Naive thymus-derived CD8-positive, alpha-beta T cell (primary cell): ENCODE data around the gene SCAMP1. TPM values are rescaled to one million over a fixed set of nuclear protein-coding genes. Genes with fewer than 3 reads are reported as not detected.
"Not testable (repeated sequence)": the region's sequence is repeated elsewhere in the genome, so short reads cannot be mapped to it uniquely, and the experiment has no call there.

ENCODE experiments used
- ATAC-seq, 2 donors: fragments of 150-1000 bp; cut with Tn5 transposase in 1 of 2; sonication (Bioruptor Pico), chemical (Tn5 transposase) in 1 of 2; 1 replicate in 1 of 2; 2 replicates in 1 of 2; pipeline ENCODE4 v1.10.0; 2021; ENCODE audit warnings: mild to moderate bottlenecking in 2 of 2, moderate library complexity in 2 of 2
- POLR2A ChIA-PET: fragments of 350-600 bp; sonication (Branson Sonifier 250); formaldehyde crosslinking; loops from one replicate; lab custom pipeline; 2021; ENCODE audit warnings: antibody characterized with exemption; lab: Charles Lee
- DNase-seq, 10 donors: peaks; one replicate each; pipeline versions ENCODE4 v3.0.0 to v3.0.0-alpha.2; 2020 to 2022
- H3K27ac Mint-ChIP-seq, 10 donors: one replicate each; pipeline ENCODE4 v1.8.0; 2020 to 2022; ENCODE audit warnings: mild to moderate bottlenecking in 10 of 10, mixed read lengths in 10 of 10, moderate library complexity in 4 of 10, inconsistent platforms in 1 of 10
- H3K27me3 Mint-ChIP-seq, 5 donors: one replicate each; pipeline ENCODE4 v1.8.0; 2021 to 2022; ENCODE audit warnings: mixed read lengths in 5 of 5
- H3K36me3 Mint-ChIP-seq, 3 donors: one replicate each; pipeline ENCODE4 v1.8.0; 2020 to 2022; ENCODE audit warnings: mixed read lengths in 3 of 3, mild to moderate bottlenecking in 2 of 3, inconsistent platforms in 1 of 3
- H3K4me1 Mint-ChIP-seq, 4 donors: one replicate each; pipeline ENCODE4 v1.8.0; 2021 to 2022; ENCODE audit warnings: mixed read lengths in 4 of 4
- H3K4me3 Mint-ChIP-seq, 10 donors: one replicate each; pipeline ENCODE4 v1.8.0; 2020 to 2022; ENCODE audit warnings: mild to moderate bottlenecking in 10 of 10, mixed read lengths in 10 of 10, moderate library complexity in 6 of 10, inconsistent platforms in 1 of 10
- H3K9me3 Mint-ChIP-seq, 9 donors: one replicate each; pipeline ENCODE4 v1.8.0; 2020 to 2022; ENCODE audit warnings: mixed read lengths in 9 of 9, mild to moderate bottlenecking in 3 of 9, inconsistent platforms in 1 of 9, moderate library complexity in 1 of 9
- polyA plus RNA-seq, 3 donors: library from polyadenylated mRNA; unstranded; fragments of 300-500 nt; fragmentation: Illumina TruSeq; gene quantifications; one replicate each; pipeline ENCODE4 v1.2.3, GENCODE V29; 2021
- total RNA-seq, 8 experiments: library from RNA in 2 of 8; stranded (reverse) in 2 of 8; gene quantifications; one replicate each; pipeline ENCODE4 v1.2.3 and lab custom pipeline; 2021 to 2026

SCAMP1 gene
- total and polyA plus RNA-seq, 5 experiments from 2014 or later, result 22.0 to 29.3 (median 26.4) TPM

DNA sequence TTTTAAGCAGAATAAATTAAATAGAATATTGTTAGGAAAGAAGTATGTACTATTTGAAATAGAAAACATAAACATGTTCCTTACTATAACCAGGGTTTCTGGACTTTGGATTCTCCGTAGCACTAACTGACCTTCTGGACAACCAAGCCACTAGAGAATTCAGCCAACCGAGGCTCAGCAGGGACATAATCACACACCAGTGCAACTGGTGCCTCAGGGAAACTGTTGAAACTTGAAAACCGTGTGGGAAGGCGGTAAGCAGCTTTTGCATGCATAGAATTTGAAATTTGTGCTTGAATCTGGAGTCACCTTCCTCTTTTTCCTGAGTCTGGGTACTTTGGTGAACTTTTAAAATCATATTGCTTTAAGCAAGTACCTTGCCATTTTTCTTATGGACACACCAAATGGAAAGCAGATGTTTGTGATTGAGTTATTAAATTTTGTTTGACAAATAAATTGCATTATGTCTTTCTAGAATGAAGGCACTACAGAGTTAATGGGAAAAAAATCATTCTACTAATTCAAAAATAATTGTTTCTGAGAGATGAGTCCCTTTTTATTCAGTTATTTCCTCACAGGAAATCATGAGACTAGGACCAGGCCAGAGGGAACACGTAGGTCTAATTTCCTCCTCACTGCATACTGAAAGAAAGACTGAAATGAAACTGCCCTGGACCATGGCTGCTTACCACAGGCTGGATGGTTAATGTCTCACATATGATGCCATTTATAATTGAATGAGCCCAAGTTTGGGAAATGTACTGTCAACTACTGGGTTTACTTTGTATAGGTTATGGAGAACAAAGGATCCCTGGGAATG is 20.6 kb upstream of the SCAMP1 start:
- H3K9me3 Mint-ChIP-seq, result peaks cover 0 to 23% (median 13%) of the 10 kb centered on the region in 9 donors
- no peaks in the 10 kb centered on the region for H3K4me1 Mint-ChIP-seq
- ATAC-seq, result no peak
- peaks cover 0 to 15% (median 7%) of the 10 kb centered on the region in 3 donors for H3K36me3 Mint-ChIP-seq
- POLR2A ChIA-PET, result no interaction called here
- no peak overlapping the region for H3K4me3 Mint-ChIP-seq
- DNase-seq, result no peak
- no peak overlapping the region for H3K27ac Mint-ChIP-seq
- H3K27me3 Mint-ChIP-seq, result peaks cover 3 to 14% (median 8%) of the 10 kb centered on the region in 5 donors

DNA sequence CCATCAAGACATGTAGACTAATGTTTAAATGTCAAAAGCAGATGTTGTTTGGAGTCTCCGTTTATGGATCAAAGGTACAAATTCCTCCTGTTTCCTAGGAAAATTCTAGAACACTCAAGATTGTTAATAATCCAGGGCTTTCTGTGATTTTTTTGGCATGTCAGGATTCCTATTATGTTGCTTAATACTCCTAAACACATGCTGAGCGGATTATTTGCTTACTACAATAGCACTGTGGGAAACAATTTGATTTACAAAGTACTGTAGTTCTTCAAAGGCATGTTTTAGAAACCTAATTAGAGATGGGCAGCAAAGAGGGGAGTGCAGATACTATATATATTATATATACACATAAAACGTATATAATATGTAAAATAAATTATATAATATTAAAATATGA is 19.0 kb upstream of the SCAMP1 start:
- no peak overlapping the region for H3K27ac Mint-ChIP-seq
- H3K9me3 Mint-ChIP-seq, result peaks cover 0 to 20% (median 13%) of the 10 kb centered on the region in 9 donors
- ATAC-seq (no peak), DNase-seq (no peak)
- peaks cover 0 to 14% (median 7%) of the 10 kb centered on the region in 3 donors for H3K36me3 Mint-ChIP-seq
- H3K4me1 Mint-ChIP-seq, result no peaks in the 10 kb centered on the region
- H3K4me3 Mint-ChIP-seq, result no peak overlapping the region
- peaks cover 3 to 15% (median 11%) of the 10 kb centered on the region in 5 donors for H3K27me3 Mint-ChIP-seq
- POLR2A ChIA-PET, result no interaction called here

DNA sequence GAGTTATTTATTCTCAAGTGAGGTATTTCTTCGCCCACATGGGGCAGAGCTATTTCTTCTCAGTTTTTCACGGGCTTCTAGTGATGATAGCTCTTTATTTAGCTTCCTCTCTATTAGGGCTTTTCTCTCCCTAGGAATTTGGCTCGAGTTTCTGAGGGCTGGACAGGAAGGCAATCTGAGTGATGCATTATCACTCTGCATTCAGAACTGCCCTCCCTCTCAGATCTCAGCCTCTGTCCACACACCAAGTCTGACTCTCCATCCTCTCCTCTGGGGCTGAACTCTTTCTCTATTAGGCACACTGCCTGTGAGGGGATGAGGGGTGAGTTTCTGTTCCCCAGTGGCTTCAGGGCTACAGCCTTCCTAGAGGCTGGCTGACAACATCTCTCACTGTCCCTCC is 14.9 kb upstream of the SCAMP1 start:
- DNase-seq (no peak), ATAC-seq (no peak)
- no peaks in the 10 kb centered on the region for H3K9me3 Mint-ChIP-seq
- no peaks in the 10 kb centered on the region for H3K4me1 Mint-ChIP-seq
- POLR2A ChIA-PET, result no interaction called here
- peaks cover 4 to 15% (median 11%) of the 10 kb centered on the region in 5 donors for H3K27me3 Mint-ChIP-seq
- H3K36me3 Mint-ChIP-seq, result no peaks in the 10 kb centered on the region
- peak overlapping the region in 1 of 10 donors; percentile 59 for H3K27ac Mint-ChIP-seq
- H3K4me3 Mint-ChIP-seq, result no peak overlapping the region

DNA sequence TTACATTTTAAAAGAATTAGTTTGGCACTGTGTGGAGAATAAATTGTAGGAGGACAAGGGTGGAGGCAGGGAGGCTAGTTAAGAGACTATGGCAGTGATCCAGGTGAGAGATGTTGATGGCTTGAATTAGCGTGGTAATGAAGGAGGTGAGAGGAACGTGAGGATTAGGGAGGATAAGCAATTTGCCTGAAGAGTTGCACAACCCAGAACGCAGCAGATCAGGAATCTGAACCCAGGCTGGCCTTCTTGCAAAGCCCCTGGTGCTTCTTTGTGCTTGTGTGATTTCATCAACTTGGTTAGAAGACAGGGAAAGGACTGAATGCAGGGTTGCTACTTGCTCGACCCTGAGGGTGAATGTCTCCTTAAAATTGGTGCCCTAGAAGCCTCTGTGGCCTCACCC is 6.9 kb upstream of the SCAMP1 start:
- POLR2A ChIA-PET, result no interaction called here

DNA sequence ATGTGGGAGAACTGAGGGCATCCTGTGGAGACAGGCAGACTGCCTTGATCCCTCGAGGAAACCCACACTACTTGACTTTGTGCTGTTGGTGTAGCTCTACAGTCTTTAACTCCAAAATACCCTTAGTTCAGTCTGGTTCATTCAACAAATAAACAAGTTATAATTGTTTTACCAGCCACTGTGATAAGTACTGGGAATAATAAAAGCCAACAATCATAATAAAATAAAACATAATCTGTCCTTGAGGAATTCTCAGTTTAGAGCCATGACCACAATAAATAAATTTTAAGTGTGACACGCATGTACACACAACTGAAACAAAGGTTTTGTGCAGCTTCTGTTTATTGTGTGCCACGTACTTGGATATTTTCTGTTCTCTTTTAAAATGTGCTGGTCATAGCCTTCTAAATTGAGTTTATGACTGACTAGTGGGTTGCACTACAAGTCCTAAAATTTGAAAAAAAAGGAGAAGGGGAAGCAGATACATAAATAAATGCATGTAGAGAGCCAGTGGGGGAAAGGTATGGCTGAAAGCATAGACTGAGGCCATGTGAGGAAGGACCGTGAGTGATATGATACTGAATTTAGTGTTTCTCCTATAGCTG is 6.2 kb upstream of the SCAMP1 start:
- POLR2A ChIA-PET, result no interaction called here
- DNase-seq, result no peak
- Mint-ChIP-seq H3K27me3 (no peaks in the 10 kb centered on the region), H3K36me3 (peaks cover 0 to 5% (median 0%) of the 10 kb centered on the region in 3 donors), H3K4me1 (peaks cover 15 to 27% (median 22%) of the 10 kb centered on the region in 4 donors), H3K9me3 (no peaks in the 10 kb centered on the region), H3K27ac (peak overlapping the region in 2 of 10 donors; percentile 5 to 28), H3K4me3 (no peak overlapping the region)
- ATAC-seq, result no peak

More for the DNA sequence above, 6.9 kb upstream of the SCAMP1 start:
- Mint-ChIP-seq H3K4me3 (no peak overlapping the region), H3K36me3 (peaks cover 0 to 5% (median 0%) of the 10 kb centered on the region in 3 donors), H3K27ac (peak overlapping the region in 1 of 10 donors; percentile 36), H3K4me1 (peaks cover 11 to 20% (median 16%) of the 10 kb centered on the region in 4 donors), H3K27me3 (no peaks in the 10 kb centered on the region), H3K9me3 (no peaks in the 10 kb centered on the region)
- ATAC-seq (no peak), DNase-seq (no peak)

DNA sequence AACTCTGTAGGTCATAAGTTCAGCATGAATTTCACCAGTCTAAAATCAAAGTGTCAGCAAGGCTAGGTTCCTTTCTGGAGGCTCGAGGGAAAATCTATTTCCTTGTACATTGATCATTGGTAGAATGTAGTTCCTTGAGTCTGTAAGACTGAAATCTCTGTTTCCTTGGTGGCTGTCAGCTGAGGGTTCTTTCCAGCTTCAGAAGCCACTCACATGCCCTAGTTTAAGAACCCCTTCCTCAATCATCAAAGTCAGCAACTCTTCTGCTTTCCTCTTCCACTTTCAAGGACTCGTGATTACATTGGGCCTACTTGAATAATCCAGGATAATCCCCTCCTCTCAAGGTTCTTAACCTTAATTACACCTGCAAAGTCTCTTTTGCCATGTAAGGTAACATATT is 4.9 kb upstream of the SCAMP1 start:
- H3K27me3 Mint-ChIP-seq, result no peaks in the 10 kb centered on the region
- ATAC-seq, result no peak
- H3K36me3 Mint-ChIP-seq, result peaks cover 0 to 5% (median 0%) of the 10 kb centered on the region in 3 donors
- POLR2A ChIA-PET, result no interaction called here
- H3K27ac Mint-ChIP-seq, result peak overlapping the region in 1 of 10 donors; percentile 9
- DNase-seq, result no peak
- no peaks in the 10 kb centered on the region for H3K9me3 Mint-ChIP-seq
- H3K4me1 Mint-ChIP-seq, result peaks cover 15 to 31% (median 28%) of the 10 kb centered on the region in 4 donors
- no peak overlapping the region for H3K4me3 Mint-ChIP-seq

DNA sequence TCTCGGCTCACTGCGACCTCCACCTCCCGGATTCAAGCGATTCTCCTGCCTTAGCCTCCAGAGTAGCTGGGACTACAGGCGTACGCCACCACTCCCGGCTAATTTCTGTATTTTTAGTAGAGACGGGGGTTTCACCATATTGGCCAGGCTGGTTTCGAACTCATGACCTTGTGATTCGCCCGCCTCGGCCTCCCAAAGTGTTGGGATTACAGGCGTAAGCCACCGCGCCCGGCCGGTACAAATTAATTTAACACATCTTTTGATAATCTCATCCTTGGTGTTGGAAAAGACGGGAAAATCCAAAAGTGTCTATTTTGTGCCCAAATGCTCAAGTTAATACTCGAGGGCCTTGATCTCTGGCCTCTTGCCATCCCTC is 974 bp upstream of the SCAMP1 start:
- DNase-seq, result peak in 1 of 10 donors; percentile 4
- peak overlapping the region; percentile 91 to 98 (median 96) for H3K27ac Mint-ChIP-seq

DNA sequence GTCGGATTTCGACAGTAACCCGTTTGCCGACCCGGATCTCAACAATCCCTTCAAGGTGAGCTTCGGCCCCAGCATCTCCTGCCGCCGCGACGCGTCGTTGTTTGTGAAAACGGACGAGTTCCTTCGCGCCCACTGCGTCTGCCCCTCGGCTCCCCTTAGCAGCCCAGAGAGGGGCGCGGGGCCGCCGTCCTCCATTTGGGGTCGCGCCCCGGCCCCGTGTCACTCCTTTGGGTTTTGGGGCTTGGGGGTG is 182 bp downstream of the SCAMP1 start:
- H3K9me3 Mint-ChIP-seq, result no peaks in the 10 kb centered on the region
- no peaks in the 10 kb centered on the region for H3K27me3 Mint-ChIP-seq
- no peak for ATAC-seq
- DNase-seq, result no peak
- POLR2A ChIA-PET, result interaction anchor here (0.6 to 5.5 kb wide), 5 partner anchors 41 to 876 kb away, joined by 3 to 144 read pairs (median 3); partner anchors contain the start of genes AP3B1 and JMY
- peak overlapping the region; percentile 90 to 99 (median 95) for H3K4me3 Mint-ChIP-seq
- H3K4me1 Mint-ChIP-seq, result peaks cover 19 to 63% (median 55%) of the 10 kb centered on the region in 4 donors
- peak overlapping the region; percentile 78 to 98 (median 96) for H3K27ac Mint-ChIP-seq
- peaks cover 0 to 5% (median 0%) of the 10 kb centered on the region in 3 donors for H3K36me3 Mint-ChIP-seq

More for the DNA sequence above, 974 bp upstream of the SCAMP1 start:
- H3K4me1 Mint-ChIP-seq, result peaks cover 19 to 61% (median 52%) of the 10 kb centered on the region in 4 donors
- ATAC-seq, H3K36me3 Mint-ChIP-seq, H3K27me3 Mint-ChIP-seq, H3K9me3 Mint-ChIP-seq: not testable (repeated sequence)
- H3K4me3 Mint-ChIP-seq, result peak overlapping the region; percentile 90 to 99 (median 95)
- POLR2A ChIA-PET, result interaction anchor here (5.5 kb wide), 1 partner anchor 66 kb away, joined by 144 read pairs; the partner anchor contains the start of gene AP3B1

DNA sequence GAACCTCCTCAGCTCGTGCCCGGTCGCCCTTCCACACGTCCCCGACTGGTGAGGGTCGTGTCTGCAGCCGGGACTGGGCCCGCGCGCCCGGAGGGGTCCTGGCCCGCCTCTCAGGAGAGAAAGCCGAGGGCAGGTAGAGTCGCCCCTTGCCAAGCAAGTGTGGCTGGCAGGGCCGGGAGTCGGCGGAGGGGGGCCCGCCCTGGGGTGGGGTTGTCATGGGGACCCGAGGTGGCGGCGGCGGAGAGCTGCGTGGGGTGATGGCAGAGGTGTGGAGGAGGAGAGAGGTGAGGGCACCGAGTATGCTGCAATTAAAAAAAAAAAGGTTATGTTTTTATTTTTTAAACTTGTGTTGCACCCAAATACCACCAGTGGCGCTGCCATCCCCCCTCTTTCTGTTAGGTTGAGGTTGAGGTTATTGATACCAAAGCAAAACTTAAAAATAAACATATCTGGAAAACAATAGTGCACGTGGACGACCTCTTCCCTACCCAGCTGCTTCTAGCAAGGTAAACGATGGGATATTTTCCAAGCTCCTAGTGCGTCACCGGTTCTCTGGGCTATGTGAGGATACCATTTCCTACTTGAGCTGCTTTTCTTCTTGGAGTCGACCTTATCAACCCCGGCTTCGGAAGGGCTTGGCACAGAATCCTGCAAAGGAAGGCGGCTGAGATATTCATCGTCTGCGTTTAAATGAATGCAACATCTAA is 660 bp downstream of the SCAMP1 start:
- peak overlapping the region; percentile 92 to 98 (median 96) for H3K27ac Mint-ChIP-seq
- H3K36me3 Mint-ChIP-seq, result peaks cover 0 to 5% (median 0%) of the 10 kb centered on the region in 3 donors
- DNase-seq, result peak; percentile 60 to 87 (median 81)
- no peaks in the 10 kb centered on the region for H3K27me3 Mint-ChIP-seq
- POLR2A ChIA-PET, result interaction anchor here (0.9 to 5.5 kb wide), 3 partner anchors 41 to 875 kb away, joined by 3 to 144 read pairs (median 3); partner anchors contain the start of genes AP3B1 and JMY
- no peaks in the 10 kb centered on the region for H3K9me3 Mint-ChIP-seq
- H3K4me3 Mint-ChIP-seq, result peak overlapping the region; percentile 90 to 99 (median 95)
- peak; percentile 65 to 78 for ATAC-seq
- peaks cover 19 to 59% (median 55%) of the 10 kb centered on the region in 4 donors for H3K4me1 Mint-ChIP-seq

DNA sequence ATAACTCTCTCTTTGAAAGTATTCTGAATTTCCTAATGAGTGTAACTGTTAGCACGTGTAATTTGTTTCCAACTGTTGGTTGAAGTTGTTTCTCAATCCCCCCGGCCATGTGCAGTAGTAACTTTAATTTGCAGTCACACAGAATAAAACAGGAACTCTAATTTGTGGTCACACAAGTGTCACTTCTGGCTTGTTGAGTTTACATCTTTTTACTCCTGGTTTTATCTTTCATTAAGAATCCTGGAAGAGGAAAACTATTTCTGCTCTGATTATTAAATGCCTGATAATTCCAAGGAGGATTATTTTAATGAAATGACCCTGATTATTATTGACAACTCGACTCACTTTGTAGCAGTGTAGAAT is 1.2 kb downstream of the SCAMP1 start:
- Mint-ChIP-seq H3K4me1 (peaks cover 18 to 59% (median 54%) of the 10 kb centered on the region in 4 donors), H3K27me3 (no peaks in the 10 kb centered on the region), H3K27ac (peak overlapping the region; percentile 92 to 98 (median 96)), H3K36me3 (peaks cover 0 to 5% (median 0%) of the 10 kb centered on the region in 3 donors), H3K4me3 (peak overlapping the region; percentile 90 to 99 (median 95)), H3K9me3 (no peaks in the 10 kb centered on the region)
- ATAC-seq (no peak), DNase-seq (no peak)
- POLR2A ChIA-PET, result interaction anchor here (1.2 to 5.5 kb wide), 2 partner anchors 40 to 68 kb away, joined by 3 to 144 read pairs; partner anchors contain the start of gene AP3B1

DNA sequence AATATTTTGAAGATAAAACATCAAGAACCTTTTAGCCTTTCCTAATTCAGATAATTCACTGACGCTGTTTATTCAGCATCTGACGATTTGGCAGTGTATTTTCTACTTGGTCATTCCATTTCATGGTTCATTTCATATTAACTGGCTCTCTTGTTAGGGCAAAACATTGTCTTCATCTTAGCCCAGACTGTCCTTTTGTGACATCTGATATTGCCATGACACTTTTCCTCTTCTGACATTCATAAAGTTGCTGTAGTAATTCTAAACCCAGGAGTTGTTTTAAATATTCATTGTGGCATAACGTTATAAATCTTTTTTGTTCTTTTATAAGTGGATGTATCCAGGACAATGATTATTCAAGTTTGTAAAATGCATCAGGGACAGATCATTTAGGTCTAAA is 1.8 kb downstream of the SCAMP1 start:
- Mint-ChIP-seq H3K4me1 (peaks cover 21 to 61% (median 54%) of the 10 kb centered on the region in 4 donors), H3K4me3 (peak overlapping the region; percentile 11 to 98 (median 95)), H3K36me3 (peaks cover 0 to 5% (median 0%) of the 10 kb centered on the region in 3 donors), H3K9me3 (no peaks in the 10 kb centered on the region), H3K27ac (peak overlapping the region in 8 of 10 donors; percentile 3 to 98 (median 78)), H3K27me3 (no peaks in the 10 kb centered on the region)
- no peak for ATAC-seq
- no peak for DNase-seq
- POLR2A ChIA-PET, result no interaction called here

DNA sequence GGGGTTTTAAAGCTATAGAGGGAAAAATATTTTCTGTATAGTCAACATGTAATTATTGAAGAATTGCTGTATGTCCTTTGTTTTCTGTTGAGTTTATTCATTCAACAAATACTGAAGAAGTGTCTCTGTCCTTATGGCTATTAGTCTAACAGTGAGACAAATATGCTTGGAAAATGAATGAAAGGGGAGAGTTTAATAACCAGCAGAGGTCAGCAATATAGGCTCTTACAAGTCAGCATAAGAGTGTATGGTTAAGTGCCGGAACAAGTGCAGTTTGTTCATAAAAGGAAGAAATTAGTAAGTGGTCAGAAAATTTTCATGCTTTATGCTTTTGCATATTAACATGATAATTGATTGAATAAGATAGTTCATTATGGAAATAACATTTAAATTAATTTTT is 3.6 kb downstream of the SCAMP1 start:
- ATAC-seq (no peak), DNase-seq (no peak)
- no peaks in the 10 kb centered on the region for H3K9me3 Mint-ChIP-seq
- H3K27ac Mint-ChIP-seq, result no peak overlapping the region
- H3K4me3 Mint-ChIP-seq, result no peak overlapping the region
- peaks cover 24 to 61% (median 53%) of the 10 kb centered on the region in 4 donors for H3K4me1 Mint-ChIP-seq
- no peaks in the 10 kb centered on the region for H3K27me3 Mint-ChIP-seq
- H3K36me3 Mint-ChIP-seq, result no peaks in the 10 kb centered on the region
- POLR2A ChIA-PET, result no interaction called here
